Measurements from ENCODE around the gene GPATCH2L.

DNA sequence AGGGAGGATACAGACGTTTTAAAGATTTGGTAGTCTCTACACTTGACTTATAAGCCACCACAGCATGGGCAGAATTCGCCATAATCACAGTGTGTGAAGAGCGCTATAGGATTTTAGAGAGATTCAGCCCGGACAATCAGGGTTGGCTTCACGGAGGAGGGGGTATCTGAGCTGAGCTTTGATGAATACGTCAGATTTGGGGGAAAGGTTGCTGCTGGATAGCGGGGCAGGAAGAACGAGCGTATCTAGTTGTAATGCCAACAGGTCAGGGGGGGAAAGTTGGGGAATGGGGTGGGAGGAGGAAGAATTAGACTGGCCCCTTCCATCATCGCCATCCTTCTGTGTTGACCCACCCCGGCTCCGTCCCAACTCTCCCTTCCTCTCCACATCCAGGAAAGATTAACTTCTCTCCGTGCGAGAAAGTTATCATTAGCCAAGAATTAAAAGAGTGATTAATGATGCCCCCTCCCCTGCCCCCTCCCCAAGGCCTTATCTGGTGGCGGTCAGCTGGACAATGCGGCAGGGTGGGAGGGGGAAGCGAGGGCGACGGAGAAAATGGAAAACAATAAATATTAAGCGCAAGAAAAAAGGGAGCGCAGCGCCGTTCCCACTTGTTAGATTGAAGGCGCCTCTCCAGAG, 13.5 kb upstream of the GPATCH2L start:
- TF ChIP-seq, protein P1, sequence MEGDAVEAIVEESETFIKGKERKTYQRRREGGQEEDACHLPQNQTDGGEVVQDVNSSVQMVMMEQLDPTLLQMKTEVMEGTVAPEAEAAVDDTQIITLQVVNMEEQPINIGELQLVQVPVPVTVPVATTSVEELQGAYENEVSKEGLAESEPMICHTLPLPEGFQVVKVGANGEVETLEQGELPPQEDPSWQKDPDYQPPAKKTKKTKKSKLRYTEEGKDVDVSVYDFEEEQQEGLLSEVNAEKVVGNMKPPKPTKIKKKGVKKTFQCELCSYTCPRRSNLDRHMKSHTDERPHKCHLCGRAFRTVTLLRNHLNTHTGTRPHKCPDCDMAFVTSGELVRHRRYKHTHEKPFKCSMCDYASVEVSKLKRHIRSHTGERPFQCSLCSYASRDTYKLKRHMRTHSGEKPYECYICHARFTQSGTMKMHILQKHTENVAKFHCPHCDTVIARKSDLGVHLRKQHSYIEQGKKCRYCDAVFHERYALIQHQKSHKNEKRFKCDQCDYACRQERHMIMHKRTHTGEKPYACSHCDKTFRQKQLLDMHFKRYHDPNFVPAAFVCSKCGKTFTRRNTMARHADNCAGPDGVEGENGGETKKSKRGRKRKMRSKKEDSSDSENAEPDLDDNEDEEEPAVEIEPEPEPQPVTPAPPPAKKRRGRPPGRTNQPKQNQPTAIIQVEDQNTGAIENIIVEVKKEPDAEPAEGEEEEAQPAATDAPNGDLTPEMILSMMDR (IDR thresholded peaks at IDR 0.05; ENCODE audit: insufficient read depth, low read length), result no peak
- no peak for TF ChIP-seq POLR2AphosphoS5 (IDR thresholded peaks at IDR 0.05; ENCODE audit: low read depth)
- no peak for TF ChIP-seq GABPA (IDR thresholded peaks at IDR 0.05; ENCODE audit: low read depth)
- TF ChIP-seq, protein P2, sequence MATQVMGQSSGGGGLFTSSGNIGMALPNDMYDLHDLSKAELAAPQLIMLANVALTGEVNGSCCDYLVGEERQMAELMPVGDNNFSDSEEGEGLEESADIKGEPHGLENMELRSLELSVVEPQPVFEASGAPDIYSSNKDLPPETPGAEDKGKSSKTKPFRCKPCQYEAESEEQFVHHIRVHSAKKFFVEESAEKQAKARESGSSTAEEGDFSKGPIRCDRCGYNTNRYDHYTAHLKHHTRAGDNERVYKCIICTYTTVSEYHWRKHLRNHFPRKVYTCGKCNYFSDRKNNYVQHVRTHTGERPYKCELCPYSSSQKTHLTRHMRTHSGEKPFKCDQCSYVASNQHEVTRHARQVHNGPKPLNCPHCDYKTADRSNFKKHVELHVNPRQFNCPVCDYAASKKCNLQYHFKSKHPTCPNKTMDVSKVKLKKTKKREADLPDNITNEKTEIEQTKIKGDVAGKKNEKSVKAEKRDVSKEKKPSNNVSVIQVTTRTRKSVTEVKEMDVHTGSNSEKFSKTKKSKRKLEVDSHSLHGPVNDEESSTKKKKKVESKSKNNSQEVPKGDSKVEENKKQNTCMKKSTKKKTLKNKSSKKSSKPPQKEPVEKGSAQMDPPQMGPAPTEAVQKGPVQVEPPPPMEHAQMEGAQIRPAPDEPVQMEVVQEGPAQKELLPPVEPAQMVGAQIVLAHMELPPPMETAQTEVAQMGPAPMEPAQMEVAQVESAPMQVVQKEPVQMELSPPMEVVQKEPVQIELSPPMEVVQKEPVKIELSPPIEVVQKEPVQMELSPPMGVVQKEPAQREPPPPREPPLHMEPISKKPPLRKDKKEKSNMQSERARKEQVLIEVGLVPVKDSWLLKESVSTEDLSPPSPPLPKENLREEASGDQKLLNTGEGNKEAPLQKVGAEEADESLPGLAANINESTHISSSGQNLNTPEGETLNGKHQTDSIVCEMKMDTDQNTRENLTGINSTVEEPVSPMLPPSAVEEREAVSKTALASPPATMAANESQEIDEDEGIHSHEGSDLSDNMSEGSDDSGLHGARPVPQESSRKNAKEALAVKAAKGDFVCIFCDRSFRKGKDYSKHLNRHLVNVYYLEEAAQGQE (IDR thresholded peaks at IDR 0.05; ENCODE audit: insufficient replicate concordance, low read depth), result no peak
- TF ChIP-seq SPI1 (IDR thresholded peaks at IDR 0.05; ENCODE audit: borderline replicate concordance, low read depth), result no peak
